ENCODE data around the gene P2RY14. TPM values are rescaled to one million over a fixed set of nuclear protein-coding genes. Genes with fewer than 3 reads are reported as not detected.

P2RY14 gene
- total and polyA plus RNA-seq, 2 of the 13 experiments (the other 11 are each of a cell fraction or from before 2014, with no cell fraction given): not detected

DNA sequence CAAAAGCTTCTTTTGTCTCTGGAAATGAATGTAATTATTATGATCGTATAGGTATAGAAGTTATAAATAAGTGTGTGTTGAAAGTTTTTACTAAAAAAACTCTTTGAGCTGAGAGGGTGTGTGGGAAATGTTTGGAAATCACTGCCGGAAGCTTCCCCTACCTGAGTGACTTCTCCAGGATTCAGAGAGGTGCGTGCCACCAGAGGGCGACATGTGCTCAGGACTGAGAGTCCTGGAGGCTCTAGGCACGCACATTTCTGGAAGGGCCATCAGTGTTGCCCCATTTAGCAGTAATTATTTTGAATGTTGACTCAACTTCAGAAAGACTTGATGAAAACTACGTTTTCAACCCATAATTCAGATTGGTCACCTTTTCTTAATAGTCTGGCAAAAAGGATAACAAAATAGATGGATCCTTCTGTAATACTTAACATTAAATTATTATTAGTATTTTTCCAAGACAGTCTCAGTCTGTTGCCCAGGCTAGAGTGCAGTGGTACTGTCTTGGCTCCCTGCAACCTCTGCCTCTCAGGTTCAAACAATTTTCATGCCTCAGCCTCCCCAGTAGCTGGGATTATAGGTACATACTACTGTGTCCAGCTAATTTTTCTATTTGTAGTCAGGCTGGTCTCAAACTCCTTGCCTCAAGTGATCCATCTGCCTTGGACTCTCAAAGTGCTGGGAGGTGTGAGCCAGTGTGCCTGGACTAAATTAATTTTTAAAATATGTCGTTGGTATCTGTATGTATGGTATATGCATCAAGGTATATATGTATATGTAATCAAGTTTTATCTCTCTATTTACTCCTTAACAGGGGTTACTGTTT, 109.9 kb downstream of the P2RY14 start (continued):
- TF ChIP-seq ZSCAN21 (CRISPR knock-in tag; IDR thresholded peaks at IDR 0.05; ENCODE audit: borderline replicate concordance) (no peak), ZNF124 (CRISPR knock-in tag; IDR thresholded peaks at IDR 0.05) (0 out of 2 replicates have a peak, but pooled peaks have one; percentile 45), RAD21 (CRISPR knock-in tag; IDR thresholded peaks at IDR 0.05) (peak; percentile 95), MIXL1 (CRISPR knock-in tag; IDR thresholded peaks at IDR 0.05) (peak; percentile 46; the same call in 1 of the 2 replicates), ZNF781 (CRISPR knock-in tag; IDR thresholded peaks at IDR 0.05; ENCODE audit: borderline replicate concordance, not compliant biosample characterization) (no peak), NONO (IDR thresholded peaks at IDR 0.05) (no peak), NONO (CRISPR knock-in tag; conservative IDR thresholded peaks at IDR 0.05) (no peak), YY1 (IDR thresholded peaks at IDR 0.05; ENCODE audit: insufficient read depth, insufficient replicate concordance, low read depth, low read length) (no peak), SALL1 (CRISPR knock-in tag; IDR thresholded peaks at IDR 0.05) (peak; percentile 47; the same call in 1 of the 2 replicates), RFXAP (CRISPR knock-in tag; IDR thresholded peaks at IDR 0.05; ENCODE audit: borderline replicate concordance) (no peak), ZNF776 (CRISPR knock-in tag; IDR thresholded peaks at IDR 0.05) (no peak), ZNF232 (CRISPR knock-in tag; IDR thresholded peaks at IDR 0.05; ENCODE audit: borderline replicate concordance) (peak; percentile 41; the same call in 1 of the 2 replicates), CHCHD3 (CRISPR knock-in tag; IDR thresholded peaks at IDR 0.05) (no peak), SOX5 (CRISPR knock-in tag; IDR thresholded peaks at IDR 0.05; ENCODE audit: borderline replicate concordance) (0 out of 2 replicates have a peak, but pooled peaks have one; percentile 22), ZNF749 (CRISPR knock-in tag; IDR thresholded peaks at IDR 0.05; ENCODE audit: borderline replicate concordance) (no peak), SOX13 (IDR thresholded peaks at IDR 0.05) (no peak), SOX13 (CRISPR knock-in tag; conservative IDR thresholded peaks at IDR 0.05 in 1 of 2, IDR thresholded peaks at IDR 0.05 in 1 of 2) (0 out of 4 replicates have a peak, but pooled peaks of 1 of the 2 experiments have one; percentile 25), ETV5 (CRISPR knock-in tag; IDR thresholded peaks at IDR 0.05; ENCODE audit: borderline replicate concordance) (peak; percentile 46; the same call in 1 of the 2 replicates), MXD4 (CRISPR knock-in tag; IDR thresholded peaks at IDR 0.05) (no peak), ELF3 (CRISPR knock-in tag; IDR thresholded peaks at IDR 0.05) (0 out of 2 replicates have a peak, but pooled peaks have one; percentile 45), MAFG (CRISPR knock-in tag; IDR thresholded peaks at IDR 0.05) (no peak), FOSL2 (CRISPR knock-in tag; IDR thresholded peaks at IDR 0.05) (peak; percentile 33), IRF2 (CRISPR knock-in tag; IDR thresholded peaks at IDR 0.05) (peak; percentile 75; the same call in 1 of the 2 replicates), GATAD2A (CRISPR knock-in tag; IDR thresholded peaks at IDR 0.05) (peak; percentile 28; the same call in 1 of the 2 replicates), ZNF605 (CRISPR knock-in tag; IDR thresholded peaks at IDR 0.05) (peak; percentile 42; the same call in 1 of the 2 replicates), SOX6 (IDR thresholded peaks at IDR 0.05) (no peak), SOX6 (CRISPR knock-in tag; IDR thresholded peaks at IDR 0.05) (peak; percentile 47; the same call in 1 of the 2 replicates)
- TF ChIP-seq, protein P1, sequence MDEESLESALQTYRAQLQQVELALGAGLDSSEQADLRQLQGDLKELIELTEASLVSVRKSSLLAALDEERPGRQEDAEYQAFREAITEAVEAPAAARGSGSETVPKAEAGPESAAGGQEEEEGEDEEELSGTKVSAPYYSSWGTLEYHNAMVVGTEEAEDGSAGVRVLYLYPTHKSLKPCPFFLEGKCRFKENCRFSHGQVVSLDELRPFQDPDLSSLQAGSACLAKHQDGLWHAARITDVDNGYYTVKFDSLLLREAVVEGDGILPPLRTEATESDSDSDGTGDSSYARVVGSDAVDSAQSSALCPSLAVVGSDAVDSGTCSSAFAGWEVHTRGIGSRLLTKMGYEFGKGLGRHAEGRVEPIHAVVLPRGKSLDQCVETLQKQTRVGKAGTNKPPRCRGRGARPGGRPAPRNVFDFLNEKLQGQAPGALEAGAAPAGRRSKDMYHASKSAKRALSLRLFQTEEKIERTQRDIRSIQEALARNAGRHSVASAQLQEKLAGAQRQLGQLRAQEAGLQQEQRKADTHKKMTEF (CRISPR knock-in tag; IDR thresholded peaks at IDR 0.05): 0 out of 2 replicates have a peak, but pooled peaks have one; percentile 25
- TF ChIP-seq, protein P2, sequence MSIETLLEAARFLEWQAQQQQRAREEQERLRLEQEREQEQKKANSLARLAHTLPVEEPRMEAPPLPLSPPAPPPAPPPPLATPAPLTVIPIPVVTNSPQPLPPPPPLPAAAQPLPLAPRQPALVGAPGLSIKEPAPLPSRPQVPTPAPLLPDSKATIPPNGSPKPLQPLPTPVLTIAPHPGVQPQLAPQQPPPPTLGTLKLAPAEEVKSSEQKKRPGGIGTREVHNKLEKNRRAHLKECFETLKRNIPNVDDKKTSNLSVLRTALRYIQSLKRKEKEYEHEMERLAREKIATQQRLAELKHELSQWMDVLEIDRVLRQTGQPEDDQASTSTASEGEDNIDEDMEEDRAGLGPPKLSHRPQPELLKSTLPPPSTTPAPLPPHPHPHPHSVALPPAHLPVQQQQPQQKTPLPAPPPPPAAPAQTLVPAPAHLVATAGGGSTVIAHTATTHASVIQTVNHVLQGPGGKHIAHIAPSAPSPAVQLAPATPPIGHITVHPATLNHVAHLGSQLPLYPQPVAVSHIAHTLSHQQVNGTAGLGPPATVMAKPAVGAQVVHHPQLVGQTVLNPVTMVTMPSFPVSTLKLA (IDR thresholded peaks at IDR 0.05): 0 out of 2 replicates have a peak, but pooled peaks have one; percentile 7

Measured in HepG2 (cell line).